Calu3 (cell line): Measurements from ENCODE around the gene ANKRD62. TPM values are rescaled to one million over a fixed set of nuclear protein-coding genes. Genes with fewer than 3 reads are reported as not detected.
"Not testable (repeated sequence)": the region's sequence is repeated elsewhere in the genome, so short reads cannot be mapped to it uniquely, and the experiment has no call there.

Experiments
- BruUV-seq: library from RNA; stranded (reverse); fragments of 400-500 nt; replicated peaks from 2 replicates; lab custom pipeline; 2021; lab: Mats Ljungman, UMichigan
- CTCF ChIA-PET: fragments of 300-600 bp; sonication (Branson Sonifier 250); formaldehyde crosslinking; loops from one replicate; lab custom pipeline; 2022; ENCODE audit warnings: antibody characterized with exemption; lab: Charles Lee
- DNase-seq: peaks from one replicate; pipeline ENCODE4 v3.0.0; 2022
- H3K27ac Mint-ChIP-seq: one replicate; pipeline ENCODE4 v1.8.0; 2022; ENCODE audit warnings: mixed read lengths; ENCODE audit not compliant: unreplicated experiment
- H3K27me3 Mint-ChIP-seq: one replicate; pipeline ENCODE4 v1.8.0; 2022; ENCODE audit warnings: mixed read lengths; ENCODE audit not compliant: unreplicated experiment
- H3K36me3 Mint-ChIP-seq: one replicate; pipeline ENCODE4 v1.8.0; 2022; ENCODE audit warnings: mild to moderate bottlenecking, moderate library complexity, mixed read lengths; ENCODE audit not compliant: insufficient read depth, unreplicated experiment
- H3K4me1 Mint-ChIP-seq: one replicate; pipeline ENCODE4 v1.8.0; 2022; ENCODE audit warnings: mild to moderate bottlenecking, low read depth, mixed read lengths; ENCODE audit not compliant: unreplicated experiment
- H3K4me3 Mint-ChIP-seq: one replicate; pipeline ENCODE4 v1.8.0; 2022; ENCODE audit warnings: mild to moderate bottlenecking, low read depth, moderate library complexity, mixed read lengths; ENCODE audit not compliant: unreplicated experiment
- H3K9me3 Mint-ChIP-seq: one replicate; pipeline ENCODE4 v1.8.0; 2022; ENCODE audit warnings: low read depth, mixed read lengths; ENCODE audit not compliant: unreplicated experiment
- intact Hi-C: fragments of 100-400 bp; cut with micrococcal nuclease; formaldehyde crosslinking; loops from one replicate; pipeline ENCODE4 v1.10.0; 2022; ENCODE audit not compliant: unreplicated experiment
- total RNA-seq: library from RNA; stranded (reverse); gene quantifications from 2 replicates; pipeline ENCODE4 v1.2.3, GENCODE V29; 2022
- TF ChIP-seq, protein P1 (sequence below): fragments of 200-600 bp; IDR thresholded peaks from one replicate; pipeline ENCODE4 v1.8.0; 2022; ENCODE audit warnings: antibody characterized with exemption; ENCODE audit not compliant: unreplicated experiment

The ANKRD62 gene
- total RNA-seq, 1 experiment from 2014 or later = not detected

DNA sequence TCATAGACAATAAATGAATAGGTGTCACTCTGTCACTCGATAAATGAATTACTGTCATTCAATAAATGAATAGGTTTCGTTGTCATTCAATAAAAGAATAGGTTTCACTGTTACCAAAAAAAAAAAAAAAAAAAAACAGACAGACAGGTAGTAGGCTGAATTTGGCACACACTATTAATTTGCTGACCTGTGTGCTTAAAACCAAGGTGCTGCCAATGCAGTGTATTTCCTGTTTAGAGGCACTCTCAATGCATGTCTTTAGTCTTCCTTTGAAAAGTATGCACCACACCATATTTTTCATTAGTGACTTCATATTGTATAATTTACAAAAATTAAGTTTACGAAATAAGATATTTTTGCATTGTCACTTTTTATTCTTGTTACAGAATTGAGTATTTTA, 16.2 kb downstream of the ANKRD62 start:
- Mint-ChIP-seq H3K36me3 (no peaks in the 10 kb centered on the region), H3K27ac (no peak overlapping the region), H3K27me3 (peaks cover 87% of the 10 kb centered on the region), H3K4me1 (no peaks in the 10 kb centered on the region), H3K9me3 (no peaks in the 10 kb centered on the region), H3K4me3 (no peak overlapping the region)
- BruUV-seq = no TSS peak
- TF ChIP-seq, protein P1, sequence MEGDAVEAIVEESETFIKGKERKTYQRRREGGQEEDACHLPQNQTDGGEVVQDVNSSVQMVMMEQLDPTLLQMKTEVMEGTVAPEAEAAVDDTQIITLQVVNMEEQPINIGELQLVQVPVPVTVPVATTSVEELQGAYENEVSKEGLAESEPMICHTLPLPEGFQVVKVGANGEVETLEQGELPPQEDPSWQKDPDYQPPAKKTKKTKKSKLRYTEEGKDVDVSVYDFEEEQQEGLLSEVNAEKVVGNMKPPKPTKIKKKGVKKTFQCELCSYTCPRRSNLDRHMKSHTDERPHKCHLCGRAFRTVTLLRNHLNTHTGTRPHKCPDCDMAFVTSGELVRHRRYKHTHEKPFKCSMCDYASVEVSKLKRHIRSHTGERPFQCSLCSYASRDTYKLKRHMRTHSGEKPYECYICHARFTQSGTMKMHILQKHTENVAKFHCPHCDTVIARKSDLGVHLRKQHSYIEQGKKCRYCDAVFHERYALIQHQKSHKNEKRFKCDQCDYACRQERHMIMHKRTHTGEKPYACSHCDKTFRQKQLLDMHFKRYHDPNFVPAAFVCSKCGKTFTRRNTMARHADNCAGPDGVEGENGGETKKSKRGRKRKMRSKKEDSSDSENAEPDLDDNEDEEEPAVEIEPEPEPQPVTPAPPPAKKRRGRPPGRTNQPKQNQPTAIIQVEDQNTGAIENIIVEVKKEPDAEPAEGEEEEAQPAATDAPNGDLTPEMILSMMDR = no peak
- no peak for DNase-seq
- CTCF ChIA-PET = interaction anchor here (0.5 kb wide), 1 partner anchor 287 kb away, joined by 3 read pairs; no protein-coding TSS in a partner anchor
- intact Hi-C loops = no loop called here

DNA sequence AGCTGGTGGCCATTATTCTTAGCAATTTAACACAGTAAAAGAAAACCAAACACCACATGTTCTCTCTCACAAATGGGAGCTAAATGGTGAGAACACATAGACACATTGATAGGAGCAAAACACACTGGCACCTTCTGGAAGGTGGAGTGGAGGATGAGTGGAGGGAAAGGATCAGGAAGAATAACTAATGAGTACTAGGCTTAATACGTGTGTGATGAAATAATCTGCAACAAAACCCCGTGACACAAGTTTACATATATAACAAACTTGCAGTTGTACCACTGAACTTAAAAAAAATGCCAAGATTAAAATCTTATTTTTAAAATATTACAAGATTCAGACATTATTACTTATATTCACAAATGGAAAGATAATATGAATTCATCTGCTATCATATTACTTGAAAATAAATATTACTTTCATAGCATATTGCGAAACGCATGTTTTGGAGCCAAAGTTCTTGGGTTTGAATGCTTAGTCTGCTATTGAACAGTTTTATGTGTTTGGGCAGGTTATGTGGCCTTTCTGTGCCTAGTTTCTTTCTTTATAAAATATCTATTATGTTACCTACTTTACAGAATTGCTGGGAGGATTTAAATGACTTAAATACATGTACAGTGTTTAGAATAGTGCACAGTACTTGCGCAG, 20.5 kb downstream of the ANKRD62 start:
- H3K27ac Mint-ChIP-seq = no peak overlapping the region
- H3K36me3 Mint-ChIP-seq = no peaks in the 10 kb centered on the region
- CTCF ChIA-PET = interaction anchor here (0.6 kb wide), 1 partner anchor 162 kb away, joined by 3 read pairs; no protein-coding TSS in a partner anchor
- DNase-seq = no peak
- peaks cover 68% of the 10 kb centered on the region for H3K27me3 Mint-ChIP-seq
- TF ChIP-seq, protein P1 = no peak
- no peaks in the 10 kb centered on the region for H3K9me3 Mint-ChIP-seq
- H3K4me1 Mint-ChIP-seq = no peaks in the 10 kb centered on the region
- BruUV-seq = no TSS peak
- intact Hi-C loops = no loop called here
- H3K4me3 Mint-ChIP-seq = no peak overlapping the region

DNA sequence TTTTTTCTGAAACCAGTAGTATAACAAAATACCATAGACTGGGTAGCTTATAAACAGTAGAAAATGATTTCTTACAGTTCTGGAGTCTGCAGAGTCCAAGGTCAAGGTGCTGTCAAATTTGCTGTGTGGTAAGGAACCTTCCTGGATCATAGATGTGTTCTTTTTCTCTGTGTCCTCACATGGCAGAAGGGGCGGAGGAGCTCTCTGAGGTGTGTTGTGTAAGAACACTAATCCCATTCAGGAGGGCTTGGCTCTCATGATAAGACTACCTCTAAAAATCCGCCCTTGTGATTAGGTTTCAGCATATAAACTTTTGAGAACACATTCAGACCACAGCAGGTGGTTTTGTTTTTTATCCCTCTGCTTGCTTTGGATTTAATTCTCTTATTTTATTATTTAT, 25.7 kb downstream of the ANKRD62 start:
- CTCF ChIA-PET = no interaction called here
- Mint-ChIP-seq H3K27ac (no peak overlapping the region), H3K27me3 (peaks cover 68% of the 10 kb centered on the region), H3K9me3 (no peaks in the 10 kb centered on the region), H3K36me3 (no peaks in the 10 kb centered on the region), H3K4me3 (no peak overlapping the region), H3K4me1 (no peaks in the 10 kb centered on the region)
- TF ChIP-seq, protein P1 = no peak
- intact Hi-C loops = no loop called here
- no TSS peak for BruUV-seq
- DNase-seq = no peak

DNA sequence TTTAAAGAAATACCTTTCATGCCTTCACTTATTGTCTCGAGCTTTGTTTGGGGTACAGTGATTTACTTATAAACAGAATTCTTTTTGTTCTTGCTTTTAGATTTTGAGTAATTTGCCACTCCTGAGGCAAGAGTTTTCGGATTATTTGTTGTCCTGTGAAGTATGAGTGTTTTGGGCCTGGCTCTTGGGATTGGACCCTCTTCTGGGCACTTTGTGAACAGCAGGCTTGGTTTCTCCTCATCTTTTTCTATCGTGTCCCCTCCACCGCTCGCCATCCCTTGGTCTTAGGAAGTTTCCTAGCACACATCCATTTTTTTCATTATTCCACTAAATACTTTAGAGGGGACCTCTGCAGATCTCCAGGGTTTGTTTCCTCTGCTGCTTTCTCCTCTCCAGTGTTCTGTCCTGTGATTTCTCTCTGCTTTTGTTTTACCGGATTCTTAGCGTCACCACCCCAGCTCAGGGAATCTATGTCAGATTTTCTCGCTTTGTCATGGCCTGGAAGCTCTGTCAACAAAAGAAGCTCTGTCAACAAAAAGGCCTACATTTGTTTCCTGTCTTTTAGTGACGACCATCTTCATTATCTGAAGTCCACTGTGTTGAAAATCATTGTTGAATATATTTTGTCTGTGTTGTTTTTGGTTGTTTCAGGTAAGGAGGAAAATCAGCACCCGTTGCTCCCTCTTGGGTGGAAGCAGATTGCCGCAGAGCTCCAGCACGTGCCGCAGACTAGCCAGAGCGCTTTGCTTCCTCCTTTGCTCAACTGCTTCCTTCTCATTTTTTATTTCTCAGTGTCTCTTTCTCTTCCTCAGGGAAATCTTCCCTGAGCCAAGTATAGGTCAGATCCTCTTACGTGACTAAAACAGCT, 27.8 kb downstream of the ANKRD62 start:
- Mint-ChIP-seq H3K9me3 (no peaks in the 10 kb centered on the region), H3K27me3 (peaks cover 89% of the 10 kb centered on the region), H3K4me3 (no peak overlapping the region), H3K36me3 (no peaks in the 10 kb centered on the region), H3K4me1 (no peaks in the 10 kb centered on the region), H3K27ac (no peak overlapping the region)
- BruUV-seq = no TSS peak
- CTCF ChIA-PET = no interaction called here
- intact Hi-C loops = no loop called here
- TF ChIP-seq, protein P1 = no peak
- no peak for DNase-seq

DNA sequence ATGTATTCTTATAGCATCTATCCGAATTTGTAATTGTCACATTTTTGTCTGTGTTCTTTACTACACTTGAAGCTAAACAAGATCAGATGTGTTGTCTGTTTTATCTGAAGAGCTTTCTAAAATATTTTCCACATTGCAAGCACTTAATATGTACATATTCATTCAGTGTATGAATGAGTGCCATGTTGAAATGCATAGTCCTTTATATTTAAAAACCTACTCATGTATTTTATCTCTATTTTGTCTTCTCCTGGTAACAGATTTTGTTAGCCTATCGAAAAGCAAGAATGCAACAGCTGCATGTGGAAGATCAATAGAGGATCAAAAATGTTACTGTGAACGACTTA, 28.4 kb downstream of the ANKRD62 start:
- BruUV-seq, H3K9me3 Mint-ChIP-seq, H3K36me3 Mint-ChIP-seq, H3K4me3 Mint-ChIP-seq, DNase-seq, CTCF ChIA-PET, intact Hi-C loops, H3K27ac Mint-ChIP-seq, H3K4me1 Mint-ChIP-seq: not testable (repeated sequence)
- H3K27me3 Mint-ChIP-seq = peaks cover 91% of the 10 kb centered on the region

DNA sequence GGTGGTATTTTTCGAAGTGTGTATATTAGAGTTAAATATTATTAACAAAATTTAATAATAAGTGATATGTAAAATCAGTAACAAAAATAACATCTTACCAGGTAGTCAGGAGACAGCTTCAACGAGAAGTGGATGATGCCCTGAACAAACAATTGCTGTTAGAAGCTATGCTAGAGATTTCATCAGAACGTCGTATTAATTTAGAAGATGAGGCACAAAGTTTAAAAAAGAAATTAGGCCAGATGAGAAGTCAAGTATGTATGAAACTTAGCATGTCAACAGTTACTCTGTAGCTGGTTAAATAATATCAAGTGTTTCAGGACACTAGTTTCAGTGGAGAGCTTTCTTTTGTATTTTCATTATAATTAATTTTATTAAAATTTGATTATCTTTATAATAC, 34.0 kb downstream of the ANKRD62 start:
- H3K4me1 Mint-ChIP-seq, H3K27ac Mint-ChIP-seq, H3K36me3 Mint-ChIP-seq, DNase-seq, BruUV-seq, H3K4me3 Mint-ChIP-seq, CTCF ChIA-PET, H3K9me3 Mint-ChIP-seq, intact Hi-C loops: not testable (repeated sequence)
- peaks cover 46% of the 10 kb centered on the region for H3K27me3 Mint-ChIP-seq
